ENCODE results near the gene BRME1.

GRCh38 chr19:13875824-13876223 lies 30.1 kb downstream of the BRME1 start:
- TF ChIP-seq POLR2A (IDR thresholded peaks at IDR 0.05; ENCODE audit: low read depth, low read length) (no peak), POLR2AphosphoS5 (IDR thresholded peaks at IDR 0.05; ENCODE audit: low read depth, low read length) (no peak), POU2F2 (IDR thresholded peaks at IDR 0.05; ENCODE audit: low read depth, low read length) (no peak), SPI1 (IDR thresholded peaks at IDR 0.05; ENCODE audit: low read depth, low read length) (no peak), TAF1 (IDR thresholded peaks at IDR 0.05; ENCODE audit: low read depth, low read length) (no peak), PAX5 (IDR thresholded peaks at IDR 0.05; ENCODE audit: insufficient read depth, low read length, severe bottlenecking) (no peak)
